C4-2B (cell line): Measurements from ENCODE around the gene RBMS3.
"Not testable (repeated sequence)": the region's sequence is repeated elsewhere in the genome, so short reads cannot be mapped to it uniquely, and the experiment has no call there.

Experiments
- H3K27ac ChIP-seq: fragments of 450-650 bp; 2 replicates; pipeline ENCODE4 v1.5.1; 2017
- ZFX ChIP-seq: fragments of 450-650 bp; IDR thresholded peaks from 2 replicates; pipeline ENCODE4 v1.6.1; 2017
- TF ChIP-seq, protein P1 (sequence below): fragments of 450-650 bp; conservative IDR thresholded peaks from 2 replicates; pipeline ENCODE4 v1.5.1; 2017; ENCODE audit warnings: mild to moderate bottlenecking

RBMS3 gene

DNA sequence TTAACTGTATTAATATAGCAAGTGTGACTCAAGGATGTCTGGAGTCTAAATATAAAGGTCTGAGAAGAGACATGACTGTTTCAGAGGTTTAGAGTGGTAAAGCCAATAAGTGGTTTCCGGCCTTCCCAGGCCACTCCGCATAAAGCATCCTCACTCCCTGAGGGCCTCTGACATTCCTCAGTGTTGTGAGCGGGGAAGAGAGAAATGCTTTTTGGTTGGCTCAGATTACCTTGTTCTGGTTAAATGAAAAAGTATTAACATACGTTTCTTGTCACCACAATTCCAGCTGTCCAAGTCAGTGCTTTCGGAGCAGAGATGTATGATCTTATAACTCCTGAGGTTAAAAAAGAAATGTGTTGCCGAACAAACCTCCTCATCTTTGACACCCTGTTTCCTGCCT, 103.8 kb downstream of the RBMS3 start:
- no peak for TF ChIP-seq ZFX
- TF ChIP-seq, protein P1, sequence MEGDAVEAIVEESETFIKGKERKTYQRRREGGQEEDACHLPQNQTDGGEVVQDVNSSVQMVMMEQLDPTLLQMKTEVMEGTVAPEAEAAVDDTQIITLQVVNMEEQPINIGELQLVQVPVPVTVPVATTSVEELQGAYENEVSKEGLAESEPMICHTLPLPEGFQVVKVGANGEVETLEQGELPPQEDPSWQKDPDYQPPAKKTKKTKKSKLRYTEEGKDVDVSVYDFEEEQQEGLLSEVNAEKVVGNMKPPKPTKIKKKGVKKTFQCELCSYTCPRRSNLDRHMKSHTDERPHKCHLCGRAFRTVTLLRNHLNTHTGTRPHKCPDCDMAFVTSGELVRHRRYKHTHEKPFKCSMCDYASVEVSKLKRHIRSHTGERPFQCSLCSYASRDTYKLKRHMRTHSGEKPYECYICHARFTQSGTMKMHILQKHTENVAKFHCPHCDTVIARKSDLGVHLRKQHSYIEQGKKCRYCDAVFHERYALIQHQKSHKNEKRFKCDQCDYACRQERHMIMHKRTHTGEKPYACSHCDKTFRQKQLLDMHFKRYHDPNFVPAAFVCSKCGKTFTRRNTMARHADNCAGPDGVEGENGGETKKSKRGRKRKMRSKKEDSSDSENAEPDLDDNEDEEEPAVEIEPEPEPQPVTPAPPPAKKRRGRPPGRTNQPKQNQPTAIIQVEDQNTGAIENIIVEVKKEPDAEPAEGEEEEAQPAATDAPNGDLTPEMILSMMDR = no peak
- H3K27ac ChIP-seq = no peak overlapping the region

DNA sequence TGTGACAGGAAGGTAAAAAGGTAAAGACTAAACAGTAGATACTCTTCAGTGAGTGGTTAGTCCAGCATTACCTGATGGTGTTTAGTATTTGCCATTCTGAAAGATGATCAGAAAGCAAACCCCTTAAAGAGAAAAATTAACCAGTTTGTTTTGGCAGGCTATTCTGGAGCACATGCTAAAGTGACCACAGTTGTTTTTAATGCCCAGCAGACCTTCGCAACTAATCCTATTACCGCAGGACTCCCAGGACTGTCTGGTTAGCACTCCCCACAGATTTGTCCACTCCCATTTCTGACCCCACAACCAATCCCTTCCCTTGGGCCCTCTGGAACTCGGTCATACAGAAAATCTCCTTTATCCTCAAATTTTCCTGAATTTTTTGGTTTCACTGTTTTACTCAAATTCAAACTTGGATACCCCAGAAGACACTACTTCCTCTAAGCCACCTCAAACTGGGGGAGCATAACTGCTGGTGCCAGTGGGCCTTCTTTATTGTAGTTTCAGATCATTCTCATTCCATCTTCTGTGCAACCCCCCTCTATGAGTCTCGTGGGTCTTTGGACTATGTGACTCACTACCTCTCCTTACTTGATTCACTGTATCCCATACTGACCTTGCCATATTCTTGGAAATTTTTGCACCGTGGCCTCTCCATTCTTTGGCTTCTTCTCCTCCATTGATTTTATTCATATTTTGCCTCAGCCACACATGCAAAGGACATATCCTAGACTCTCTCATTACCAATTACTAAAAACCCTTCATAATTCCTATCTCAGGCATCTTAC, 104.4 kb downstream of the RBMS3 start:
- no peak for TF ChIP-seq ZFX
- TF ChIP-seq, protein P1 = no peak
- H3K27ac ChIP-seq = no peak overlapping the region

DNA sequence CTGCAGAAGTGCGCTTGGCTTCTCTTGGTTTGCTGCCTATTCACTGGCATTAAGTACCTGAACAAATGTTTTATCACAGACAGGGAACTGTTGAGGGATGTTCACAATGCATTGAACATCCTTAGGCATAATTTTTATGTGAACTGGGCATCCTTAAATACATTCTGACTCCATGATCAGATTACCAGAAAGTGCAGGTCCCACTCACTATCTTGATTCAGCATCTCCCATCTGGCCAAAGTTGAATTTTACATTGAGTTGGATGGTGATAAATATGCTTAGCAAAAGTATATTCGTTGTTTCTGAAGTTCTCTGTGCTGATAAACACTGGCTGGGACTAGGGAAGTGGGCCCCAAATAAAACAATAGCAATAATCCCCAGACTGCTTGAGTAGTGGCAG, 108.5 kb downstream of the RBMS3 start:
- no peak overlapping the region for H3K27ac ChIP-seq
- no peak for TF ChIP-seq ZFX
- TF ChIP-seq, protein P1 = no peak

DNA sequence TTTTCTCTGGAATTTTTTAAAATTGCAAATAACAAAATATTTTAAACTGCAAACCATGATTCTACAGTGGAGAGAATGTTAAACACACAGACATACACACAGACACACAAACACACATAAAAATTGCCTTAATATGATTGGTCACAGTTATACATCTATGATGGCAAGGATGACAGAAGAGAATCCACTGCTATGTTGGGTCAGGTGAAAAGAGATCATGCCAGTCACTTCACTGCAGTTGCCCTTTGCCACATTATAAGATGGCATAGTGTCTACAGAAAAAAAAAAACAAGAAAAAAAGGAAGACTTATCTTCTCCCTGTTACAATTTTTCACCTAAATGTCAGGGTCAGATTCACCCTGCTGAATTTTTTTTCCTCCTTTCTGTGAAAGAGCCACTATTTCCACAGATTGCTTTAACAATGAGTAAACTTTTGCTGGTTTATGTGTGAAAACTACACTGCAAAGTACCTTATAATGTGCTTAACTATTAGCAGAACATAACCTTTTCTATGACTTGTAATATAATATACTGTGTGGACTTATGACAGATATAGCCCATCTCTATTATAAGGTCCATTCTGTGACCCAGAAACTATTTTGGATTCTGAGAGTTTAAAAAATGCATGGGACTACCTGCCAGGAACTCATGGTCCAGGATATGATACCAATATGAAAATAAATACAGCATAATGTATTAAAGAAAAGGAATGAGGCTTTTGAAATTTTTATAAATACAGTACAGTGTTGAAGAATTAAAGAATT, 111.9 kb downstream of the RBMS3 start:
- H3K27ac ChIP-seq = no peak overlapping the region
- TF ChIP-seq, protein P1 = no peak

DNA sequence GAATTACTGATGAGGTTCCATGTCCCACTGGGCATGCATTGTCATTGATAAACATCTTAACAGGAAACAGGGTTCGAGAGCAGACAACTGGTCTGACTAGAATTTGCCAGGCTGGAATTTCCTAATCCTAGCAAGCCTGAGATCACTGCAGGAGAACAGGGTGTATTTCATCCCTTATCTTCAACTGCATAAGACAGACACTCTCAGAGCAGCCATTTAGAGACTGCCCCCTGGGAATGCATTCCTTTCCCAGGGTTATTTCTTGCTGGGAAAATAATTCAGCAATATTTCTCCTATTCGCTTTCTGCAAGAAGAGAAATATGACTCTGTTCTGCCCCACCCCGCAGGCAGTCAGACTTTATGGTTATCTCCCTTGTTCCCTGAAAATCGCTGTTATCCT, 113.1 kb downstream of the RBMS3 start:
- H3K27ac ChIP-seq = not testable (repeated sequence)

DNA sequence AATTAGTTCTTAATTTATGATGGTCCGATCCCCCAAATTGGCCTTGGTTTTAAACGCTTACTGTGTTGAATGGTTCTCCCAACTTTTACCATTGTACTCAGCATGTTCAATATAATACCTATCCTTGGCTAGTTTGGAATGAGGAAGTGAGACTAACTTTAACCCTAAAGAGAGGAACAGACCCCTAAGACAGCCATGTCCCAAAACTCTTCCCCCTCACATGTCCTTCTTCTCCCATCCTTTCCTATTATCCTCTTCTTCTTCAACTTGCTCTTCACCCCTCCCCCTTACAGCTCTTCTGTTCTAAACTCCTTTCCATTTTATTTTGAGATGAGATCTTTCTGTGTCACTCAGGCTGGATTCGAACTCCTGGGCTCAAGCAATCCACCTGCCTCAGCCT, 116.5 kb downstream of the RBMS3 start:
- no peak overlapping the region for H3K27ac ChIP-seq
- TF ChIP-seq, protein P1 = no peak
- no peak for TF ChIP-seq ZFX

DNA sequence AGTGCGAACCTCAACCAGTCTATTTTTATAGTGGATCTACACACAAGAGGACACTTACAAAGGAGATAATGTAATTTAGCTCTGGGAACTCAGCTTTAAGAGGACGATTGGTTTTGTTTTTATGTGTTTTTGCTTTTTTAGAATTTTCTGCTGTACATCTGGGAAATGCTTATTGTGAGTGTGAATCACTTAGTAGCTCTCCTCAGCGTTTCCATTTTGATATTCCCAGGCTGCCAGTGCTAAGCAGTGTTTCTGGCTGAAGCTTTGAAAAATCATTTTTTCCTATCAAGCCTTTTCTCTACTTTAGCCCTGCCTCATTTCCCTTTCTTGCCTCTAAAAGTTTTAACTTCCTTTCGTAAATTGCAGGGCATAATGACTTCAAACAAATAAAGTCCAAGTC, 117.9 kb downstream of the RBMS3 start:
- TF ChIP-seq, protein P1 = no peak
- H3K27ac ChIP-seq = no peak overlapping the region
